Measurements from ENCODE around the gene SKP1.

SKP1 gene

DNA sequence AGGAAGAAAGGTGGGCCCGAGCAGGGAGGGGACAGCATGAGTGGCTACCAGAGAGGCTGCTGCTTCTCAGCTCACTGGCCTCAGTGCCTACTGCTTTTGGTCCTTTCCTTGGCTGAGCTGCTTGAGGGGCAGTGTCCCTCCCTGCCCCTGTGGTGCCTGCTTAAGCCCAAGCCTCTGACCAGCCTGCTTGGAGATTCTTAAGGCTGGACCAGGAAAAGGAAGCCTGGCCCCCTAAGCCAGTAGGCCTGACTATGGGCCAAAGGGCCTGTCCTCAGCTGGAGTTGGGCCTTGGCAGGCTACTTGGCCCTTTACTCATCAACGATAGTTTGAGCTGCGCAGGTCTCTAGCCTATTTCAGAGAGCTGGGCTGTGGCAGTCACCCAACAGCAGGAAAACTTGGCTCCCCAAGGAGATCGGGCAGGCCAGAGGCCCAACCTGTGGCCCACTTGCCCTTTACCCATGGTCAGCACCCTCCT is 37.3 kb downstream of the SKP1 start:
- TF ChIP-seq SIN3A (IDR thresholded peaks at IDR 0.05; ENCODE audit: borderline replicate concordance, insufficient read depth, low read length) (no peak), FOXP2 (optimal IDR thresholded peaks at IDR 0.05; ENCODE audit: borderline replicate concordance, extremely low read depth, extremely low read length, insufficient read depth) (no peak), POLR2AphosphoS5 (IDR thresholded peaks at IDR 0.05; ENCODE audit: low read depth, low read length) (no peak), TAF1 (IDR thresholded peaks at IDR 0.05; ENCODE audit: borderline replicate concordance, insufficient read depth, low read length) (no peak)
- TF ChIP-seq, protein P1, sequence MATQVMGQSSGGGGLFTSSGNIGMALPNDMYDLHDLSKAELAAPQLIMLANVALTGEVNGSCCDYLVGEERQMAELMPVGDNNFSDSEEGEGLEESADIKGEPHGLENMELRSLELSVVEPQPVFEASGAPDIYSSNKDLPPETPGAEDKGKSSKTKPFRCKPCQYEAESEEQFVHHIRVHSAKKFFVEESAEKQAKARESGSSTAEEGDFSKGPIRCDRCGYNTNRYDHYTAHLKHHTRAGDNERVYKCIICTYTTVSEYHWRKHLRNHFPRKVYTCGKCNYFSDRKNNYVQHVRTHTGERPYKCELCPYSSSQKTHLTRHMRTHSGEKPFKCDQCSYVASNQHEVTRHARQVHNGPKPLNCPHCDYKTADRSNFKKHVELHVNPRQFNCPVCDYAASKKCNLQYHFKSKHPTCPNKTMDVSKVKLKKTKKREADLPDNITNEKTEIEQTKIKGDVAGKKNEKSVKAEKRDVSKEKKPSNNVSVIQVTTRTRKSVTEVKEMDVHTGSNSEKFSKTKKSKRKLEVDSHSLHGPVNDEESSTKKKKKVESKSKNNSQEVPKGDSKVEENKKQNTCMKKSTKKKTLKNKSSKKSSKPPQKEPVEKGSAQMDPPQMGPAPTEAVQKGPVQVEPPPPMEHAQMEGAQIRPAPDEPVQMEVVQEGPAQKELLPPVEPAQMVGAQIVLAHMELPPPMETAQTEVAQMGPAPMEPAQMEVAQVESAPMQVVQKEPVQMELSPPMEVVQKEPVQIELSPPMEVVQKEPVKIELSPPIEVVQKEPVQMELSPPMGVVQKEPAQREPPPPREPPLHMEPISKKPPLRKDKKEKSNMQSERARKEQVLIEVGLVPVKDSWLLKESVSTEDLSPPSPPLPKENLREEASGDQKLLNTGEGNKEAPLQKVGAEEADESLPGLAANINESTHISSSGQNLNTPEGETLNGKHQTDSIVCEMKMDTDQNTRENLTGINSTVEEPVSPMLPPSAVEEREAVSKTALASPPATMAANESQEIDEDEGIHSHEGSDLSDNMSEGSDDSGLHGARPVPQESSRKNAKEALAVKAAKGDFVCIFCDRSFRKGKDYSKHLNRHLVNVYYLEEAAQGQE (IDR thresholded peaks at IDR 0.05; ENCODE audit: insufficient read depth in 1 of 2, low read depth in 2 of 2, low read length in 2 of 2) = no peak

GRCh38 chr5:134138416-134139376 is 38.1 kb downstream of the SKP1 start:
- TF ChIP-seq TAF1 (IDR thresholded peaks at IDR 0.05; ENCODE audit: borderline replicate concordance, insufficient read depth, low read length) (no peak), FOXP2 (optimal IDR thresholded peaks at IDR 0.05; ENCODE audit: borderline replicate concordance, extremely low read depth, extremely low read length, insufficient read depth) (no peak), SIN3A (IDR thresholded peaks at IDR 0.05; ENCODE audit: borderline replicate concordance, insufficient read depth, low read length) (no peak), POLR2AphosphoS5 (IDR thresholded peaks at IDR 0.05; ENCODE audit: low read depth, low read length) (no peak)
- TF ChIP-seq, protein P1 (IDR thresholded peaks at IDR 0.05; ENCODE audit: insufficient read depth in 1 of 2, low read depth in 2 of 2, low read length in 2 of 2) = no peak

GRCh38 chr5:134136771-134137170 is 40.0 kb downstream of the SKP1 start:
- TF ChIP-seq, protein P1 (IDR thresholded peaks at IDR 0.05; ENCODE audit: insufficient read depth in 1 of 2, low read depth in 2 of 2, low read length in 2 of 2) = no peak
- TF ChIP-seq TAF1 (IDR thresholded peaks at IDR 0.05; ENCODE audit: borderline replicate concordance, insufficient read depth, low read length) (no peak), POLR2AphosphoS5 (IDR thresholded peaks at IDR 0.05; ENCODE audit: low read depth, low read length) (no peak), SIN3A (IDR thresholded peaks at IDR 0.05; ENCODE audit: borderline replicate concordance, insufficient read depth, low read length) (no peak), FOXP2 (optimal IDR thresholded peaks at IDR 0.05; ENCODE audit: borderline replicate concordance, extremely low read depth, extremely low read length, insufficient read depth) (no peak)

DNA sequence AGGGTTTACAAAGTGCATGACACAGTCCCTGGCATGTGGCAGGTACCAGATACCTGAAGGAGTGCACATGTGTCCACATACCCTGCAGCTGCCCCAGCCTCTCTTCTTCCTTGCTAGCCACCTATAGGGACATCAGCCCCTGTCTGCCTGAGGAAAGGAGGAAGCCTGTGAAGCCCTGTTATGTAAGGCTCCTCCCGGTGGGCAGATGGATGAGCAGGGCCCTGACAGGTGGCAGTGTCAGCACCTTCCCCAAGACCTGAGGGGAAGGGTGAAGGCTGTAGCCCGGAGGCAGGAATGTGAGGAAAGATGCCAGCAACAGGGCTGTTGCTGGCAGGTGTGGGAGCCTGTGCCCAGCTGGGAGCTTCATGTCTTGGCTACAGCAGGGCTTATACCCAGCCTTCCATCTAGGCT is 40.5 kb downstream of the SKP1 start:
- no peak for TF ChIP-seq FOXP2 (optimal IDR thresholded peaks at IDR 0.05; ENCODE audit: borderline replicate concordance, extremely low read depth, extremely low read length, insufficient read depth)
- no peak for TF ChIP-seq SIN3A (IDR thresholded peaks at IDR 0.05; ENCODE audit: borderline replicate concordance, insufficient read depth, low read length)
- TF ChIP-seq POLR2AphosphoS5 (IDR thresholded peaks at IDR 0.05; ENCODE audit: low read depth, low read length) = no peak; the same call in 1 of the 2 replicates
- TF ChIP-seq TAF1 (IDR thresholded peaks at IDR 0.05; ENCODE audit: borderline replicate concordance, insufficient read depth, low read length) = no peak
- TF ChIP-seq, protein P1 (IDR thresholded peaks at IDR 0.05; ENCODE audit: insufficient read depth in 1 of 2, low read depth in 2 of 2, low read length in 2 of 2) = no peak

All from PFSK-1 (cell line).